KOPT-K1 (cell line): ENCODE measurements around the gene SNX3.

Experiments used
- H3K27ac ChIP-seq: fragments of 200-600 bp; sonication (generic); 2 replicates; pipeline ENCODE4 v1.5.1; 2016; ENCODE audit warnings: antibody characterized with exemption, mild to moderate bottlenecking, low read depth, low read length; ENCODE audit not compliant: poor library complexity, severe bottlenecking
- H3K36me3 ChIP-seq: fragments of 200-600 bp; sonication (generic); 2 replicates; pipeline ENCODE4 v1.5.1; 2017; ENCODE audit warnings: antibody characterized with exemption, mild to moderate bottlenecking, low read length, moderate library complexity; ENCODE audit not compliant: insufficient read depth
- H3K9me3 ChIP-seq: fragments of 200-600 bp; sonication (generic); 2 replicates; pipeline ENCODE4 v1.5.1; 2017; ENCODE audit warnings: antibody characterized with exemption, low read length, mild to moderate bottlenecking; ENCODE audit not compliant: insufficient read depth, poor library complexity, severe bottlenecking

Gene SNX3

DNA sequence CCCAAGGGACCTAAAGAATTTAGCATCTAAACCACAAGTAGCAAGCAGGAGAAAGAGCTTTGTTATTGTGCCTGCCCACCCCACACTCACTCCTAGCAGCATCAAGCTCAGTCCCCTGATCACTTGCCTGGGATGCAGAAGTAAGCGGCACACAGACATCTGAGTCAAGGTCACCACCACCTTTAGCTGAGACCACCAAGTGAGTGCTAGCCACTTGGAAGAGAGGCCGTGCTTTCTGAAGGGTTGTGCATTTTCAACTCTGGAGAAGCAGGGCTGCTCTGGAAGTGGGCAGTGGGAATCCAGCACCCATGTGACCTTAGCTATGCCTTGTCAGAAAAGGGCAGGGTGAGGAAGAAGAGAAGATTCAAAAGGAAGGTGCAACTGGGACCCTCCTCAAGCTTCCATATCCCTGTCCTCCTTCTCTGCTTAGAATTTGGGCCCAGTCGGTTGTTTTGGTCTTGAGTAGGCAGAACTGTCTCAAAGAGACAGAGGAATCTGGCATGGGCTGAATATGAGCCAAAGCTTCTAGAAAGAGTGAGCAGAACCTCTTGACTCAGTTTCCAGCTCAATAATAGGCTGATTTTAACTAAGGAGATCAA lies 88.8 kb downstream of the SNX3 start:
- Histone ChIP-seq H3K27ac (no peak overlapping the region), H3K9me3 (peaks cover 11% of the 10 kb centered on the region), H3K36me3 (no peaks in the 10 kb centered on the region)

DNA sequence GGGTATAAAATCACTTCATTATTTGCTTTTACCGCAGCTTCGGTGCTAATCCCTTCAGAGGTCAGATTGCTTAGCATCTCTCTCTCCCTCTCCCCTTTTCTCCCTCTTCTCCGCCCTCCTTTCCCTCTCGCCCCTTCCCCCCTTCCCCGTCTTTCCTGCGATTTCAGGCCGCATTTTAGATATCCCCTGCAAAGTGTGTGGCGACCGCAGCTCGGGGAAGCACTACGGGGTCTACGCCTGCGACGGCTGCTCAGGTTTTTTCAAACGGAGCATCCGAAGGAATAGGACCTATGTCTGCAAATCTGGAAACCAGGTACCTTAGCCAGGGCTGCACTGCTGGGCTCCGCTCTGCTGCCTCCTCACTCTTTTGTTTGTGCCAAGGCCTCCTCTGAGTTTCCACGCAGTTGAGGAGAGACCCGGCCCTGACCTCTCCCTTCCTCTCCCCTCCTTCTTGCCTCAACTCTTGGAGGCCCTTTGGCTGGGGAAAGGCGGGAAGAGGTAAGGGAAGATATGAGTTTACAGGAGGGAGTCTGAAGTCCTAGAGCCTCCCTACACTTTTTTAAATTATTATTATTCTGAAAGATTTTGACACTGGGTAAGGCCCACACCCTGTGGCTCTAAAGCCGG lies 89.4 kb downstream of the SNX3 start:
- Histone ChIP-seq H3K36me3 (no peaks in the 10 kb centered on the region), H3K27ac (no peak overlapping the region), H3K9me3 (peaks cover 17% of the 10 kb centered on the region)

DNA sequence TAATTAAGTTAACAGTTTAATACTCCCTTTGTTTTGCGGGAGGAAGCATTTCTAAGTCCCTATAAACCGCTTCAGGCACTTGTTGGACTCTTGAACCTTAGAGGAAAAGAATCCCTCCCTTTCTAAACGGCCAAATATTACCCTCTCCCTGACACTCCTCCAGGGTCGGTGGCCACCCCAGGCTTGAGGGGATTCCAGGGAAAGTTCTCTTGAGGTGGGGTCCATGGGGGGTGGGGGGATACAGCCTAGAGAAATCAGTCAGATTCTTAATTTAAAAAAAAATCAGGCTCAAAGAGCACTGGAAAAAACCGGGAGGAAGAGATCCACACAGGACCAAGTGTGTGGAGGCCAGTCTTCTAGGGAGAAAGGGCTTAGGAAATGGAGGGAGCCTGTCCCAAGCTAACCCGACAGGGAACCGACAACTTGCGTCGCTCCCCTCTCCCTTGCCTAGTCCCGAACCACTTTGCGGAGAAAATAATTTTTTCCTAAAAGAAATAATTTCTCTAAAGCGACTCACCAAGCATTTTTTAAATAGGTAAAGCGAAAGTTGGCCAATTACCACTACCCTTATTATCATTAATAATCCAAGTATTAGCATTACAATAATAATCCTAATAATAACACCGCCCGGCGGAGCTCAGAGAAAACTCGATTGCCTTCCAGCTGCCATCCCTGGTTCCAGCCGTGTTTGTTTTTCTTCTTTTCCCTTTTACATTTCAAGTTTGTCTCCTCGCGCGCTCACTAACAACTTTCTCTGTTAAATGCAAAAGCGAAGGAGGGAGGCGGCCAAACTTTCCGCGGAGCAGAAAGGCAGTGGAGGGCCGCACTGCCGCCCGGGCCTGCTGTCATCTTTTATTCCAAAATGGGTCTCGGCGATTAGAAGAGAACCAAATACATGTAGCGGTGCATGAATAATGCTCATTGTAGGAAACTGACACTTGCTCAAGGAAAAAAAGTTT lies 90.2 kb downstream of the SNX3 start:
- Histone ChIP-seq H3K36me3 (no peaks in the 10 kb centered on the region), H3K9me3 (peaks cover 22% of the 10 kb centered on the region), H3K27ac (no peak overlapping the region)

DNA sequence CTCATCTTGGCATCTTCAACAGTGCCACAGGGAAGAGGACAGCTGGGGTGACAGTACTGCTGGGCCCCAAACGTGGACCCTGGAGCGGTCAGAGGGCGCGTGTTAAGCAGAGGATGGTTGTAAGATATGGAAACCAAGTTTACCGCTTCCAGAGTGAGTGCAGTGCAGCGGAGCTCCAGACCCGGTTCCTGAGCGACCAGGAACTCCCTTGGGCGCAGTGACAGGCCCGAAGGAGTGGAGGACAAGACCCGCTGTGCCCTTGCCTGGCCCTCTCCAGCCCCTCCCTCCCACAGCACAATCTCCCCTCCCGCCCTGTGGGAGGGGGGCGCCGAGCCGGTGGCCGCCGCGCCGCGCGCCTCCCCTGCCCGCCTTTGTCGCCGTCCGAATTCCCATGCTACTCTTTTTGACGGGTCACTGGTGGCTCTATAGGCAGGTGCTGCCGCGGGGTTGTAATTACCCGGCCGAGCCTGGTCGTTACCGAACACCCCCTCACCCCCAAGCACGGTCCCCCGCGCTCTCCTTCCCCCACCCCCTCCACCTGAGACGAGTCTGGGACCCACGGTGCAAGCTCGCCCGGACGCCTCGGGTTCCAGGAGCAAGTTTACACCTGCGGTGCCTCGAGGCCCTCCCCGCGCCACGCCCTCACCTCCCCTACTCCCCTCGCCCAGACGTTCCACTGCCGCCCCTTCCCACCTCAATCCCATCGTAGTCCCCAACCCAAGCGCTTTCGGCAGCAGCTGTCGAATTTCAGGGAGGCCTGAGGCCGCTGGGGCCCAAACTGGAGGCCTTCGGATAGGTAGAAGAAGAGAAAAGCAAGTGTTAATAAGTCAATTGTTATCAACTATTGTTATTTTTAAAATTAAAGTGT lies 91.1 kb downstream of the SNX3 start:
- peaks cover 29% of the 10 kb centered on the region for H3K9me3 ChIP-seq
- H3K36me3 ChIP-seq: no peaks in the 10 kb centered on the region
- no peak overlapping the region for H3K27ac ChIP-seq

DNA sequence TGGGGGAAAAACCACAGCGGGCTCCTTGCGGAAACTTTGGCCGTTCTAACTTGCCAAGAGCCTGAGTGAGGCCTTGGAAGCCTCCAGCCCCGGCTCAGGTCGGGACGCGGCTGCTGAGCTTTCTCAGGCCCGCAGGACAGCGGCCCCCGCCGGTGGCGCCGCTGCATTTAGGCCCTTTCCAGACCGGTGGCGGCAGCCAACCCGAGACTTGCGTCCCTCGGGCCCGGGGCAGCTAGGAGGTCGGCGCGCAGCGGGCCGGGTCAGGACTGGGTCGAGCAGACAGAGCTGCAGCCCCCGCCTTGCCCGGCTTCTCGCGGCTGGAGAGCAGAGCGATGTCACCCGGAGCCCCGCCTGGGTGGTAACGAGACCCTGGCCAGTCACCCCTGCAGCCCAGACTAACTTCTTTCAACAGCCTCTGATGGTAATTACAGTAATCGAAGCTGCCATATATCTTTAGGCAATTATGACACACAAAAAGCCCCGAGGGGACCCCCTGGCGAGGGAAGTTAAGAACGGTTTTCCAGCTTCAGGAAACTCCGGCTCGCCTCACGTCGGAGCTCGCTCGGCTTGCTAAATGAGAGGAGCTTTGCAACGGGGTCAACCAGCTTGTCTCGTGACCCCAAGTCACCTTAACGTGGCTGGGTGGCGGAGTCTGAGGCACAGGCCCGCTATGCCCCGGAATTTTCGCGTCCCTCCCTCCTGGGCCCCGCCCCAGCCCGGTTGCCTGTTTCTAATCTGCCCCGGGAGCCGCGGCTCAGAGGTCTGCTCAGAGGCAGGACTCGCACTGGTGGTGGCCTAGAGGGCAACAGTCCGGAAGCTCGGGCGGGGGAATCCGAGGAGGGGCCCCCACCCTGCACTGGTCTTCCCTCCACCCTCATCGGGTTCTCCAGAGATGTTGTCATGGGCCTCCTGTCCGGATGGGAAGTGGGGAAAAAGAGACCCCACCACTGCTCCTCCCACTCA lies 92.1 kb downstream of the SNX3 start:
- H3K9me3 ChIP-seq: peaks cover 29% of the 10 kb centered on the region
- H3K36me3 ChIP-seq: no peaks in the 10 kb centered on the region
- no peak overlapping the region for H3K27ac ChIP-seq

DNA sequence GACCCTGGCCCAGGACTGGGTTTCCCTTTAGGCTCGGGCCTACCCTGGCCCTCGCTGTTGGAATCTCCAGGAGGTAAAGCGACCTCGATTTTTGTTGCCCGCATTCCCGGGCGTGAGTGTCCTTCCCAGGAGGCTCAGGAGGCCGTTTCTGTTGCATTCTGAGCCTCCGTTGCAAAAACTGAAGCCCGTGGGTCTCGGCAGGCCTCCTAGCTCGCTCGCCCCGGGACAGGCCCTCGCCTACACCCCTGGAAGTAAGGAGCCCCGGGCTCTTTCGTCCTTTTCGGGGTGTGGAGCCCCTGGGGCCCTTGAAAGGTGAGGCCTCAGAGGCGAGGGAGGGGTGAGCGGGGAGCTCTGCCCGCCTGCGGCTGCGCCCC lies 92.8 kb downstream of the SNX3 start:
- Histone ChIP-seq H3K36me3 (no peaks in the 10 kb centered on the region), H3K27ac (no peak overlapping the region), H3K9me3 (peaks cover 29% of the 10 kb centered on the region)

DNA sequence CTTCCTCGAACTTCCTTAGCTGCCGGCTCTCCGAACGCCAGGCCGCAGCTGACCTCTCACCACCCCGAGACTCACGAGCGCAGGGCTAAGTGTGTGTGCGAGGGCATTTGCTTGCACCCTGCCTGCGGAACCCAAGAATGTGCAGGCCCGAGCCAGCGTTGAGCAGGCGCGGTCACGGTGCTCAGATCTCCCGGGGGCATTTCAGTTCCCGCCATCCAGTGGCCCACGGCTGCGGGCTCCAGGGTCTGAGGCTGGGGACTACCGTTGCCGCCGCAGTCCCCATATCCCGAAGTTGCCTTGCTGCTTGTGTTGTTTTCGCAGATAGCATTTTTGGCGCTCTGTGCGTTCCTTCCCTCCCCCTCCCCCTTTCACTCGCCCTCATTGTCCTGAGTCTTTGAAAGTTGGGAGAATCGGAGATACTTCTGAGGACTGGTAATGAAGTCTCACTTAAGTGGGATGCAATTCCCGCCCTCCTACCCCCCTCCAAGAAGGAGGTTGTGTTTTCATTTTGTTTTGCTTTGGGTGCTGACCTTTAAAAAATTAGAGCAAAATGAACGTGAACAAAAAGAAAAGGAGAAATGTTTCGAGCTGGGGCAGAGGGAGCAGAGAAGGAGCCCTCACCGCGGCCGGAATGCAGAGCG lies 93.3 kb downstream of the SNX3 start:
- Histone ChIP-seq H3K9me3 (peaks cover 29% of the 10 kb centered on the region), H3K27ac (no peak overlapping the region), H3K36me3 (no peaks in the 10 kb centered on the region)

DNA sequence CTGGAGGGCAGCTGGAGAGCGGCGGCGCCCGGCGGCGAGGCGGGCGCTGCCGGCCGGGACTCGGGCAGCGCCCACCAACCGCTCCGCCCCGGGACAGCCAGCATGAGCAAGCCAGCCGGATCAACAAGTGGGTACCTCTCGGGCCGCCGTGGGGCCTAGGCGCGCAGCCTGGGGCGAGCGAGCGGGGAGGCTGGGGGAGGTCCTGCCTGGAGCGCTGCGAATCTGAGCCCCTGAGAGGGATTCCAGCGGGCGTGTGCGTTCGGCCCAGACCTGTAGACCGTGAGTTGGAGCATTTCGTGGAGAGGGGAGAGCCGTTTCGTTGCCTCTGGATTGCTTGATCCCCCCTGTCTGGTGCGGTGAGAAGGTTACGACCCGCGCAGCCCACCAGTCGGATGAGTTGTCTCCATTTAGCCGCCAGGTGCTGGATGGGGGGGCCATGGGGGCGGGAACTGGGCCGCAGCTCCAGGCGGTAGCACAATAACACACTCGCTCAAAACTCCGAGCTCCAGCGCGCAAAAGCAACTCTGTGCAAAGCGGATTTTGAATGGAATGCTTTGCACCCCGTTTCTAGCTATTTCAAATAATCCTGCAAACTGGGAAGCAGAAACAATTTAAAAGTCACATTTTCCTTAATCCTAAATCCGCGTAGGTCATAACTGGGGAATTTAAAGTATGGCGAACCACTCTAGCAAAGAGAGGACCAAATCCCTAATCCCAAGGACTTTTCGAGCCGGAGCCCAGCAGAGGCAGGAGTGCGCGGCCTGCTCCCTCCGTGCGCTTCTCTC lies 94.0 kb downstream of the SNX3 start:
- H3K9me3 ChIP-seq: peaks cover 29% of the 10 kb centered on the region
- H3K36me3 ChIP-seq: no peaks in the 10 kb centered on the region
- no peak overlapping the region for H3K27ac ChIP-seq

DNA sequence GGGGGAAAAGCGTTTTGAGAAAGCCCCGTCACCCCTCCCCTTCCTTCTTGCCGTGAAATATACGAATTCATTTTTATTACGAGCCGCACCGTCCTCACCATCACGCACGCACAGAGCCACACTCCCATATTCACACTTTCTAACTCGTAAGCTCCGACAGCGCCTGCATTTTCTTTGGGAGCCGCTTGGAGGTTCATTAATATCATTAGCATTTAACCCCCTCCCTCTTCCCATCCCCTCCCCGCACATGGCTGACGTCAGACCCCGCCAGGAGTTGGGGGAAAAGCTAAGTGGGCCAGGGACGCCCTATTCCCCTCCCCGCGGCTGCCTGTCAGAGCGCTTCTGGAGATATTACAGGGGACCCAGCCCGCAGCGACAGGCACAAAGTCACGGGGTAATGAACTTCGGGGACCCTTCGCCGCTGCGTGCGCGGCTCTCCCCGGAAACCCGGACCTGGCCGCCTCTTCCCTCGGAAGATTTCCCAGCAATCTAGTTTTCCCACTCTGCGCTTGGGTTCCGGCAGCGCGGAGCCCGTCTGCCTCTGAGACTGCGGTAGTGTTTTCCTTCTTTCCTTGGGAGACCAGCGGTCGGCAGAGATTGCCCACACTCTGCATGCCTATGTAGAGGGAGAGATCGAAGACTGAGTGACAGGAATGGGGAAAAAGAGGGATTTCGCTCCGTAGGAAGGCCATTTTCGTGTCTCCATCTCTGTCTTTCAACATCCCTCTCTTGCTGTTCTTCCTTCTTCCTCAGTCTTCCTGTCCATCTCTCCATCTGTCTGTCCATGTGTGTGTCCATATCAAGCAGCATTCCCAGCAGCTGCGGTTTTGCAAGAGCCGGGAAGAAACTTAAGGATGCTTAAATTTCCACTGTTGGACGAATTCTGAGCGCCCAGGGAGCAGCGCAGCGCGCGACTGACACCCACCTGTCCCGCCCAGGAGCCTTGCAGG lies 94.9 kb downstream of the SNX3 start, which contains the start of gene NR2E1:
TSS of gene NR2E1 (plus strand) at position 309 of the 950 bp plus-strand sequence. CDS start 744 bp downstream, outside the sequence.
- Histone ChIP-seq H3K36me3 (no peaks in the 10 kb centered on the region), H3K9me3 (peaks cover 29% of the 10 kb centered on the region), H3K27ac (no peak within 1 kb of the TSS)

DNA sequence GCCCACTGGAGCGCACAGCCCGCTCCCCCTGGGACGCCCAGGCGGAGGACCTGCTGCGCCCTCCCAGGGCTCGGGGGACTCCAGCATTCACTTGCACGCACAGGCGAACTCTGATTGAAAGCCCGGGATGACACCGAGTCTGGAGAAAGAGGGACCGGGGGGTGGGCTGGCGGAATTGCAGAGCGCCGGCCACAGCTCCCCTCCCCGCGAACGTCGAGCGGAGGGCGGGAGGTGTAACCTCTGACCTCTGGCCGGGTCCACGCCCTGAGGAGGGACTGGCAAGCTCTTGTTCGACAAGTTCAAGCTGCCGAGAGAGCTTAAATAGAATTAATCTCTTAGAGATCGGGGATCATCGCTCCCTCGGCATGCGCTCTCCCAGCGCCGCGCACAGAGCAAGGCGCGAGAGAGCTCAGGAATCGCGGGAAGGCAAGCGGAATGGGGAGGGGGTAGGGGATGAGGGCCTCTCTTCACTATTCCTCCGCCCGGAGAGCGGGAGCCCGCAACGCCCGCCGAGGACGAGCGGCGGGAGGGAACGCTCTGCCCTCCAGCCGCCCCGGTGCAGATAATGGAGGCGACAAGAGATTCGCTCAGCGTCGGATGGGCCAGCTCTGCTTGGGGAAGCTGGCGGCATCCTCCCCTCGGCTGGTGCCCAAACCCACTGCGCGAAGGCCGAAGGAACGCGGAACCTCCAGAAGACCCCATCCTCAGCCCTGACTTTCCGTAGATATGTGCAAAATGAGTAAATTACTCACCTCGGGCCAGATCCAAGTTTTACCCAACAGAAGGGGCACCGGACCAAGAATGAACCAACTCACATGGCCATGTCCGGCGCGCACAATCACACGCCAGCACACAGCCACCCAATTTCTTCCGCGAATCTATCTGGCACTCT lies 95.8 kb downstream of the SNX3 start:
- Histone ChIP-seq H3K27ac (no peak overlapping the region), H3K36me3 (no peaks in the 10 kb centered on the region), H3K9me3 (peaks cover 29% of the 10 kb centered on the region)

DNA sequence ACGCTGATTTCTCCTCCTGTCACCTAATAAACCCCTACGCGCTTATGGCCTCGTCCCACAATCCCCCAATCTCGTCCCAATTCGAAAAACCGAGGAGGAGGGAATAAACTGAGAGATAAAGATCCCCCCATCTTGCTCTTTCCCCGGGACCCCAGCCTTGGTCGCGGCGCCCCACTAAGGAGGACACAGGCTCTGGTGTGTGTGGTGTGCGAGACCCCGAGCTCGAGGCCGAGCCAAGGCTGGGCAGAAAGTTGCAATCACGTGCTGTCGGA lies 96.4 kb downstream of the SNX3 start:
- Histone ChIP-seq H3K27ac (no peak overlapping the region), H3K36me3 (no peaks in the 10 kb centered on the region), H3K9me3 (peaks cover 29% of the 10 kb centered on the region)
